Measurements from ENCODE around the gene COBLL1.

COBLL1 gene

DNA sequence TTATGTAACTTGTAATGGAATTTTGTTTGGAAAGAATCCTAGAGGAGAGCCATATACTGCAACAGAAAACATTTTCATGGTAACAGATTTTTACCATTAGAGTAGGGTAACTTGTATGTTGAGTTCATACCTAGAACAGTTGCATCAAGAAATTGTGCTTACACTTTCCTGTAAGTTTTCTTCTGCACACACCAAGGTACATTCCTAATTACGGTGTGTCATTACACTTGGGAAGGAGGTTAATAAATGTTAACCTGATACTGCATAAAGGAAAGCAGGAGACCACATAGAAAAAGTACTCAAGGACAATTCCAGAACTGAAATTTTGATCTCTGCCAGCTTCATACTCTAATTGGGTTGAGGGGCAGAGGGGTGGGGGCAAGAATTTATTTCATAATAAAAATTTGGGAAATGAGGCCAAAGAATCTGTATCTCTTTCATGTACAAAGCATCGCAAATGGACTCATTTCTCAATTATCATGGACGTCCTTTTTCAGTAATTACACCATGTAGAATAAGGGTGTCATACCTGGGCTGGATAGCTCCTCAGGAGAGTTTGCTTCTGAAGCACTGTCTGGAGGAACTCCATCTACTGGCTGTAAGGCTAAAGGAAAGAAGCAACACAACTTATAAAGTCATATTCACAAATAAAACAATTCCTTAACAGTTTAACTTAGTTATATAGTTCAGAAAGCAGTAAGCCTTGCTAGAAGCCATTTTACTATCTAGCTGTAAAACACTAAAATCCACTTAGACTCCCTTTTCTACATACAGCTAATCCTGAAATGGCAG, 137.5 kb downstream of the COBLL1 start:
- no peak for DNase-seq

DNA sequence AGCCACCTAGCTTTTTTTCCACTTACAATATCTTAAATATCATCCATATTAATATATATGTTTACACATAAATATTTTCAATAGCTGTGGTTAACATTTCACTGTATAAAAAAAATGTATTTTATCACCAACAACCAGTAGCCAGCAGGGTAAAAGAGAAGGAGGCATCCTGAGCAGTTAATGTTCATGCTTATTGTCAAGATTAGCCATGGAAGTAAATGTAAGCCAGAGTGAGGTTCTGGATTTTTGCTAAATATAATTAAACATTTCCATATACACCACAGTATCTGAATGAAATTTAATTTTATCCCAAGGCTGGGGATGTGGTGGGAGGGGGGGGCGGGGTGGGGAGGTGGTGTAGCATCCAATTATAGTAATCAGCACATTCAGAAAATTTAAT, 140.1 kb downstream of the COBLL1 start:
- DNase-seq, result no peak

DNA sequence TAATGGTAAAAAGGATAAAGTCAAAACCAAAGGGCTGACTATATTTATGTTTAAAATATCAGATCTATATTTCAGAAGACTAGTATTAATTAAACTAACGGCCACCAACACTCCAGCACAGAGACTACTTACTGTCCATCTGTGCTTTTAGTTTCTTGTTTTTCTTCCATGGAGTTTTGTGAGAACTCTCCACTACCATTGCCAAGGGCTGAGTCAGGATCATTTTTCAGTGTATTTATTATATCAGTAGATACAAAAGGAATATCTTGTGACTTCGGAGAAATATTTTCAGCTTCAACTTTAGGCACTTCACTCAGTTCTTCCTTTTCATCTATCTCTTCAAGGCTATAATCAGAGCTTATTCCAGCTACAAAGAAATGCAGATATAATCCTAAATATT, 141.2 kb downstream of the COBLL1 start:
- DNase-seq, result no peak

- DNase-seq, result no peak
These were observed 143.7 kb downstream of the COBLL1 start for GRCh38 chr2:164697688-164698461.

- DNase-seq, result no peak
These were observed 145.0 kb downstream of the COBLL1 start for GRCh38 chr2:164696634-164697033.

DNA sequence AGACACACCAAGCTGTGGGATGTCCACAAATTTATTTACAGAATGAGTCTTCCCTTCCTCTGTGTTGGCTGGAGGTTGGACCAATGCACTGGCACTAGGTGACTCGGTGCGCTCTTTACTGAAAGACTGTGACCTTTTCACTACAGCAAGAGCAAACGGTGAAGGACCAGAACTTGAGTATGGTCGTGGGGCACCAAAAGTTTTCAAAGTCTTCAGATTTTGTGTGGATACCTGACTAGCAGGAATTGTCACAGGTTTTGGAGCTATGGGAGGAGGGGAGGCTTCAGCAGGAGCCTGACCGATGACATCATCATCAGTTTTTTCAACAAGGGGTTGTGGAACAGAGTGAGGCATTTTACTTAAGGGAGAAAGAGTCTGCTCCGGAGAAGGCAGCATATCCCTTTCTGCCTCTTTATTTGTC, 147.3 kb downstream of the COBLL1 start:
- no peak for DNase-seq

DNA sequence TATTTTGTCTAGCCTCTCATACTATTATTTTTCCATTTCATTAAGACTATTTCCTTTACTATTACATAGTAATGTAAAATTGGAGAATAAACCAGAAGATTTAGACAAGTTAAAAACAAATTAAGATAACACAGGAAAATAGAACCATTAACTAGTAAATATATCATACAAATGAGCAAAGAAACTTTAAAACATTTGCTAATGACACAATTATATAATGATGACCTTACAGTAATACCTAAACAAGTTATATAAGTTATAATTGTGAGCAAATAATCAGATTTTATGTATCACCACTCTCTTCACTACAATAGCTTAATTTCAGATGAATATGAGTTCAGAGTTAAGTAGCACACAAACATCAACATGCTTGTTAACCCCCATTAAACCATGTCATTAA, 147.8 kb downstream of the COBLL1 start:
- DNase-seq, result no peak

- no peak for DNase-seq
These were observed 148.2 kb downstream of the COBLL1 start for GRCh38 chr2:164693390-164693789.

GRCh38 chr2:164692958-164693357, 148.7 kb downstream of the COBLL1 start:
- no peak for DNase-seq

GRCh38 chr2:164692114-164692513, 149.5 kb downstream of the COBLL1 start:
- DNase-seq, result no peak

- DNase-seq, result no peak
These were observed 150.2 kb downstream of the COBLL1 start for GRCh38 chr2:164691346-164691887.

GRCh38 chr2:164690361-164690760, 151.3 kb downstream of the COBLL1 start:
- no peak for DNase-seq

- no peak for DNase-seq
These were observed 152.7 kb downstream of the COBLL1 start for GRCh38 chr2:164688896-164689419.

GRCh38 chr2:164681009-164681408, 160.6 kb downstream of the COBLL1 start:
- no peak for DNase-seq

DNA sequence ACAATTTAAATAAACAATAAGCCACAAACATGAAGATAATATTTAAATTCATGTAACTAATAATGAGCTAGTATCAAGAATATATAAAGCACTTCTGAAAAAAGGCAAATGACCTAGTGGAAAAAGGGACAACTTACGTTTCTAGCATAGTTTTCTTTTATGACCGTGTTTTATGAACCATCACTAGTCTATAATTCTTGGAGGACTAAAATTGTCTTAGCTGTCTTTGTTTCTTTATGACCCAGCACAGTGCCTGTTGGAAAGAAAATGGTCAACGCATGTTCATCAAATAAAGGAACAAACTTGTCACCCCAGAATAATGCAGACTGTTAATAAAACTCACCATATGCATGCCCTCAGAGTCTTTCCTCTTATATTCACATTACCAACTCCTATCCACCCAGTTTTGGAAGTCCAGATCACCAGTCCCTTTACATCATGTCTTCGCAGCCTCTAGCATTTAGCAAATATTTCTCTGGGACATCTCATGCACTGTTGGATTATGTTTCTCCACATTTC, 162.9 kb downstream of the COBLL1 start:
- DNase-seq, result no peak

- DNase-seq, result no peak
These were observed 163.9 kb downstream of the COBLL1 start for GRCh38 chr2:164677733-164678132.

- no peak for DNase-seq
These were observed 164.4 kb downstream of the COBLL1 start for GRCh38 chr2:164677271-164677670.

DNA sequence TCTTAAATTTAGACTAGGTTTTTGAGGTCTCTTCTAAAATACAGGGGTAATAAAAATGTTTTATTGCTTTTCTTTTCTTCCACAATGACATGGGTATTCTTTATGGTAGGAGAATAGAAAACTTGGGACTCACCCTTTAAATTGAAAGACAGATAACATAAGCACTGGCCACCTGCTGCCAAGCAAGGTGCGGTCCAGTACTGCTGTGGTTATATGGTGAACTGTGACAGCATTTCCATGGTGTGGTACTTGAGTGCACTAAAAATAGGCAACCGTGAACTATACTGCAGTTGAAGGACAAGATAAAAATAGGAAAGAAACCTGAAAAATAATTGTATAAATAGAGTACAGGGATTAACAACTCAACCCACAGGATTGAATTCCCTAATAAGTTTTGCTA, 165.9 kb downstream of the COBLL1 start:
- no peak for DNase-seq

GRCh38 chr2:164675027-164675426, 166.6 kb downstream of the COBLL1 start:
- no peak for DNase-seq

DNA sequence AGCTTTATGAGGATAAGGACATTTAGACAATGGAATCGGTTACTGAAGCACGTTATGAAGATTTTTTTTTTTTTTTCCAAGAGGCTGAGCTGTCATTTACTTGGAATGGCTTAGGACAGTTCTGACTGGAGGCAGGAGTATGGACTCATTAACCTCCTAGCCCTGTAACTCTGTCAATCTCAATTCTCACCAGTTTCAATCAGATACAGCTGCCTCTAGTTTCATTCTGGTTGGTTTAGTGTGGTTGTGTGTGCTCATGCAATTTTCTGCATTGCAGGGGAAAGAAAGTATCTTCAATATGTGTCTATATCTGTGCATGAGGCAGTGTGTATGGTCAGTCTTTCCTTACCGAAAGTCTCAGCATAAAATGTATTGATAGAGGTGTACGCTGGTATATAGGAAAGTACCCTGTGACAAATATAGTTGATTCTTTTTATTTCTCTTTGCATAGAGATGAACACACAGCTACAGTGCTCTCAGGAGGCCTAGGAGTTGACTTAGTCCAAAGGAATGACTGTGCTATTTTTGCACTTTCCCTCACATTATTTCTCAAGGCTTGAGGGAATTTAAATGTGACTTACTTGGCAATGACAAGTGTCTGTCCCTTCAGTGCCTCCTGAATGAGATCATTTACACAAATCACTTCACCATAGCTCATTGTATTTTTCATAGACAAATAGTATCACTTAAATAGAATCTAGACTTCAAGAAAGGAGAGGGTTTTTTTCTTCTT, 169.8 kb downstream of the COBLL1 start:
- no peak for DNase-seq

DNA sequence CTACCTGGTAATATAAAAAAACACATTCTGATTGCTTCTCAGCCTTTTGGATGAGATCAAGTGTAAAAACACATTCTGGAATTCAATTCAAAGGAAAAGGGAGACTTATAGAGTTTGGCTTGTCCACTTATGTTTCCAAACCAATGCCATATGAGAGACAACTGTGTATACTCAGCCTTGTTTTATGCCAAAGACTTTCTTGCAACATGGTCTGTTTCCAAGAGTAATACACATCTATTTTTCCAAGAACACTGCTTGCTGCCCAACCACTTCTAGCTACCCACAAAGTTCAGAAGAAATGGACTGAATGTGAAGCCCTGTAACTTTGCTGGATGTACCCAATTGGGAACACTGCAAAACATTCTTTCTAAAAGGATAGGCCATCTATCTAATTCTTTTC, 172.3 kb downstream of the COBLL1 start:
- DNase-seq, result no peak

DNA sequence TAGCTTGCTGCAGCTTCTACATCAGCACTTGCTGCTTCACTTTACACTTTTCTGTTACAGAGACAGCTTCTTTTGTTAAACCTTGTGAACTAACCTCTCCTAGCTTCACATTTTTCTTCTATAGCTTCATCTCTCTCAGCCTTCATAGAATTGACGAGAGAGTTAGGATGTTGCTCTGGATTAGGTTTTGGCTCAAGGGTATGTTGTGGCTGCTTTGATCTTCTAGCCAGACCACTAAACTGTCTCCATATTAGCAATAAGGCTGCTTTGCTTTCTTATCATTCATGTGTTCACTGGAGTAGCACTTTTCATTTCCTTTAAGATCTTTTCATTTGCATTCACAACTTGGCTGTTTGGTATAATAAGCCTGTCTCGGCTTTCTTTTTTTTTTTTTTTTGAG, 174.1 kb downstream of the COBLL1 start:
- no peak for DNase-seq

GRCh38 chr2:164664070-164664469, 177.6 kb downstream of the COBLL1 start:
- no peak for DNase-seq
